GM12891 (cell line): ENCODE data around the gene RAP1A.

ENCODE experiments used
- PAX5 ChIP-seq: IDR thresholded peaks from 2 replicates; pipeline ENCODE4 v1.6.1; 2011; ENCODE audit warnings: low read length, moderate library complexity, mild to moderate bottlenecking; ENCODE audit not compliant: insufficient read depth, severe bottlenecking
- POLR2A ChIP-seq: IDR thresholded peaks from 2 replicates; pipeline ENCODE4 v1.6.1; 2011; ENCODE audit warnings: low read depth, low read length, control low read depth
- POLR2AphosphoS5 ChIP-seq: IDR thresholded peaks from 2 replicates; pipeline ENCODE4 v1.6.1; 2011; ENCODE audit warnings: low read depth, low read length, control low read depth
- POU2F2 ChIP-seq: IDR thresholded peaks from 2 replicates; pipeline ENCODE4 v1.6.1; 2011; ENCODE audit warnings: low read depth, mild to moderate bottlenecking, control low read depth, low read length, moderate library complexity
- TAF1 ChIP-seq: IDR thresholded peaks from 2 replicates; pipeline ENCODE4 v1.6.1; 2011; ENCODE audit warnings: low read depth, low read length, control low read depth

DNA sequence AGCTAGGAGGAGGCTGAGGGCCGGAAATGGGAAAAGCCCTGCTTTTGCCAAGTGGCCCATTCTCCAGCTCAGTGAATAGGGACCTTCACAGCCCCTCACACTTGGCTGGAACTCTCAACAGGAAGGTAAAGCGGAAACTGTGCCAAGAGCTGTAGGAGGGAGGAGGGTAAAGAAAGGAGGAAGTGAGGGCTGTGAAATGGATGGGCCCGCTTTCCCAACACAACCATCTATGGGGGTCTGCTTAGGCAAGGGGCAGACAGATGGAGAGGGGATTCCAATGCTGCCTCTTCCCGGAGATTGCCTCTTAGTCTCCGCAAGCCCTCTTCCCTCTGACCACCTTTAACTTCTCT lies 114.4 kb downstream of the RAP1A start:
- TF ChIP-seq TAF1 (no peak), POLR2AphosphoS5 (no peak), POLR2A (no peak), PAX5 (no peak), POU2F2 (no peak)
